GM23338 (cell line): ENCODE data around the gene TIE1. TPM values are rescaled to one million over a fixed set of nuclear protein-coding genes. Genes with fewer than 3 reads are reported as not detected.

Source experiments
- ATAC-seq: fragments of 200-7000 bp; cut with Tn5 transposase; 3 replicates; pipeline ENCODE4 v1.9.1; 2020
- DNase-seq: peaks from one replicate; pipeline ENCODE4 v3.0.0-alpha.2; 2015; ENCODE audit warnings: low spot score
- H2AFZ ChIP-seq: fragments of 200-600 bp; sonication (generic); 2 replicates; pipeline ENCODE4 v1.8.0; 2016; ENCODE audit warnings: antibody characterized with exemption, mild to moderate bottlenecking, moderate library complexity
- H3F3A ChIP-seq: fragments of 200-600 bp; sonication (generic); replicated peaks from 2 replicates; pipeline ENCODE4 v1.8.0; 2017; ENCODE audit warnings: antibody characterized with exemption, mixed run types, low read depth
- H3K27ac ChIP-seq: fragments of 200-600 bp; sonication (generic); 2 replicates; pipeline ENCODE4 v1.6.1; 2016; ENCODE audit warnings: low read depth
- H3K27me3 ChIP-seq: fragments of 200-600 bp; sonication (generic); 2 replicates; pipeline ENCODE4 v1.8.0; 2016; ENCODE audit warnings: mild to moderate bottlenecking, mixed run types, moderate library complexity; ENCODE audit not compliant: insufficient read depth
- H3K36me3 ChIP-seq: fragments of 200-600 bp; sonication (generic); 2 replicates; pipeline ENCODE4 v1.8.0; 2016; ENCODE audit warnings: mild to moderate bottlenecking; ENCODE audit not compliant: insufficient read depth
- H3K4me1 ChIP-seq: fragments of 200-600 bp; sonication (generic); 2 replicates; pipeline ENCODE4 v1.8.0; 2016; ENCODE audit warnings: mild to moderate bottlenecking, moderate library complexity; ENCODE audit not compliant: insufficient read depth
- H3K4me2 ChIP-seq: fragments of 200-600 bp; sonication (generic); 2 replicates; pipeline ENCODE4 v1.7.1; 2017; ENCODE audit warnings: mixed run types
- H3K4me3 ChIP-seq: fragments of 200-600 bp; sonication (generic); 2 replicates; pipeline ENCODE4 v1.6.1; 2016; ENCODE audit warnings: mixed run types
- H3K79me2 ChIP-seq: fragments of 200-600 bp; sonication (generic); replicated peaks from 2 replicates; pipeline ENCODE4 v1.8.0; 2017; ENCODE audit warnings: mild to moderate bottlenecking; ENCODE audit not compliant: insufficient read depth
- H3K9me2 ChIP-seq: fragments of 200-600 bp; sonication (generic); 2 replicates; pipeline ENCODE4 v1.8.0; 2017; ENCODE audit not compliant: insufficient read depth
- H4K20me1 ChIP-seq: fragments of 200-600 bp; sonication (generic); replicated peaks from 2 replicates; pipeline ENCODE4 v1.8.0; 2017; ENCODE audit warnings: mild to moderate bottlenecking; ENCODE audit not compliant: insufficient read depth
- H3K27ac Mint-ChIP-seq: 2 replicates; pipeline ENCODE4 v1.8.0; 2020; ENCODE audit warnings: inconsistent platforms, mild to moderate bottlenecking, moderate library complexity, mixed read lengths
- H3K27me3 Mint-ChIP-seq: 3 replicates; pipeline ENCODE4 v1.8.0; 2022; ENCODE audit warnings: low read depth, mild to moderate bottlenecking, moderate library complexity, mixed read lengths, inconsistent platforms; ENCODE audit not compliant: insufficient read depth, poor library complexity
- H3K36me3 Mint-ChIP-seq: 3 replicates; pipeline ENCODE4 v1.8.0; 2021; ENCODE audit warnings: low read depth, mild to moderate bottlenecking, inconsistent platforms, moderate library complexity, mixed read lengths
- H3K4me1 Mint-ChIP-seq: 3 replicates; pipeline ENCODE4 v1.8.0; 2020; ENCODE audit warnings: mild to moderate bottlenecking, inconsistent platforms, mixed read lengths
- H3K4me3 Mint-ChIP-seq: 3 replicates; pipeline ENCODE4 v1.8.0; 2021; ENCODE audit warnings: moderate library complexity, mild to moderate bottlenecking, inconsistent platforms, mixed read lengths
- H3K9me3 Mint-ChIP-seq: 3 replicates; pipeline ENCODE4 v1.8.0; 2020; ENCODE audit warnings: moderate library complexity, mild to moderate bottlenecking, inconsistent platforms, mixed read lengths
- EZH2phosphoT487 ChIP-seq: fragments of 200-600 bp; sonication (generic); IDR thresholded peaks from one replicate; pipeline ENCODE4 v1.8.1; 2018; ENCODE audit warnings: antibody characterized with exemption; ENCODE audit not compliant: unreplicated experiment
- JUNB ChIP-seq: IDR thresholded peaks from one replicate; pipeline ENCODE4 v1.6.1; 2016; ENCODE audit warnings: antibody characterized with exemption; ENCODE audit not compliant: unreplicated experiment
- NANOG ChIP-seq: IDR thresholded peaks from 2 replicates; pipeline ENCODE4 v1.6.1; 2016; ENCODE audit warnings: antibody characterized with exemption, borderline replicate concordance
- POLR2AphosphoS5 ChIP-seq: IDR thresholded peaks from 2 replicates; pipeline ENCODE4 v1.6.1; 2016; ENCODE audit warnings: antibody characterized with exemption, low read depth
- STAT1 ChIP-seq: IDR thresholded peaks from one replicate; pipeline ENCODE4 v1.6.1; 2016; ENCODE audit warnings: antibody characterized with exemption; ENCODE audit not compliant: unreplicated experiment
- ZNF114 ChIP-seq: fragments of 250-450 bp; sonication (Bioruptor Pico); IDR thresholded peaks from 2 replicates; pipeline ENCODE4 v1.5.0; 2020; ENCODE audit warnings: mild to moderate bottlenecking, moderate library complexity
- ZNF331 ChIP-seq: fragments of 250-450 bp; sonication (Bioruptor Pico); IDR thresholded peaks from 2 replicates; pipeline ENCODE4 v1.5.0; 2020; ENCODE audit warnings: low read depth, mild to moderate bottlenecking, moderate library complexity
- polyA plus RNA-seq: library from polyadenylated mRNA; unstranded; fragments of >200 nt; fragmentation: Nextera tagmentation; extraction: Ambion mirVana; gene quantifications from 2 replicates; pipeline ENCODE4 v1.2.1, GENCODE V29; 2016
- total RNA-seq: library from RNA; depleted of rRNA; stranded (reverse); fragments of >200 nt; shearing (Covaris generic); gene quantifications from 2 replicates; pipeline ENCODE4 v1.2.3, GENCODE V29; 2014
- TF ChIP-seq, protein P1 (sequence below): IDR thresholded peaks from one replicate; pipeline ENCODE4 v1.6.1; 2018; ENCODE audit warnings: antibody characterized with exemption; ENCODE audit not compliant: unreplicated experiment
- TF ChIP-seq, protein P2 (sequence below), 2 experiments: fragments of 200-600 bp in 1 of 2; sonication (generic) in 1 of 2; conservative IDR thresholded peaks; 2 replicates each; pipeline versions ENCODE4 v1.5.1 to v1.6.1; 2016 to 2017; ENCODE audit warnings: antibody characterized with exemption in 2 of 2, low read depth in 2 of 2, mild to moderate bottlenecking in 2 of 2, moderate library complexity in 1 of 2
- TF ChIP-seq, protein P3 (sequence below): fragments of 250-450 bp; sonication (Bioruptor Pico); IDR thresholded peaks from 2 replicates; pipeline ENCODE4 v1.5.0; 2020; ENCODE audit warnings: mild to moderate bottlenecking, moderate library complexity

The TIE1 gene
- total and polyA plus RNA-seq, 2 experiments from 2014 or later: 0.37 to 2.3 TPM

DNA sequence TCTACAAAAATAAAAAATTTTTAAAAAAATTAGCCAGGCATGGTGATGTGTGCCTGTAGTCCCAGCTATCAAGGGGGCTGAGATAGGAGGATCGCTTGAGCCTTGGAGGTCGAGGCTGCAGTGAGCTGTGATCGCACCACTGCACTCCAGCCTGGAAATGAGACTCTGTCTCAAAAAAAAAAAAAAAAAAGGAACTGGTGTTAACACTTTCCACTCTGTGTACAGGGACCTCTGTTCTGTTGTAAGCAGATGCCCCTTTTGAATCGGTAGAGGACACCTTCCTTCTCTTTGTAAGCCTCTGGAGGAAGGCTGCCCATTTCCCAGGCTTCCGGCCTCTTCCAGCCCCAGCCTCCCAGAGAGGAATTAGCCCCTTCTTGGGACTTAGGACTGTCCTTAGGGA lies 8.1 kb upstream of the TIE1 start (continued):
- TF ChIP-seq, protein P1, sequence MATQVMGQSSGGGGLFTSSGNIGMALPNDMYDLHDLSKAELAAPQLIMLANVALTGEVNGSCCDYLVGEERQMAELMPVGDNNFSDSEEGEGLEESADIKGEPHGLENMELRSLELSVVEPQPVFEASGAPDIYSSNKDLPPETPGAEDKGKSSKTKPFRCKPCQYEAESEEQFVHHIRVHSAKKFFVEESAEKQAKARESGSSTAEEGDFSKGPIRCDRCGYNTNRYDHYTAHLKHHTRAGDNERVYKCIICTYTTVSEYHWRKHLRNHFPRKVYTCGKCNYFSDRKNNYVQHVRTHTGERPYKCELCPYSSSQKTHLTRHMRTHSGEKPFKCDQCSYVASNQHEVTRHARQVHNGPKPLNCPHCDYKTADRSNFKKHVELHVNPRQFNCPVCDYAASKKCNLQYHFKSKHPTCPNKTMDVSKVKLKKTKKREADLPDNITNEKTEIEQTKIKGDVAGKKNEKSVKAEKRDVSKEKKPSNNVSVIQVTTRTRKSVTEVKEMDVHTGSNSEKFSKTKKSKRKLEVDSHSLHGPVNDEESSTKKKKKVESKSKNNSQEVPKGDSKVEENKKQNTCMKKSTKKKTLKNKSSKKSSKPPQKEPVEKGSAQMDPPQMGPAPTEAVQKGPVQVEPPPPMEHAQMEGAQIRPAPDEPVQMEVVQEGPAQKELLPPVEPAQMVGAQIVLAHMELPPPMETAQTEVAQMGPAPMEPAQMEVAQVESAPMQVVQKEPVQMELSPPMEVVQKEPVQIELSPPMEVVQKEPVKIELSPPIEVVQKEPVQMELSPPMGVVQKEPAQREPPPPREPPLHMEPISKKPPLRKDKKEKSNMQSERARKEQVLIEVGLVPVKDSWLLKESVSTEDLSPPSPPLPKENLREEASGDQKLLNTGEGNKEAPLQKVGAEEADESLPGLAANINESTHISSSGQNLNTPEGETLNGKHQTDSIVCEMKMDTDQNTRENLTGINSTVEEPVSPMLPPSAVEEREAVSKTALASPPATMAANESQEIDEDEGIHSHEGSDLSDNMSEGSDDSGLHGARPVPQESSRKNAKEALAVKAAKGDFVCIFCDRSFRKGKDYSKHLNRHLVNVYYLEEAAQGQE: no peak
- no peak for TF ChIP-seq JUNB
- TF ChIP-seq NANOG: no peak
- TF ChIP-seq STAT1: no peak
- no peak for TF ChIP-seq ZNF114 (CRISPR knock-in tag)
- TF ChIP-seq, protein P2, sequence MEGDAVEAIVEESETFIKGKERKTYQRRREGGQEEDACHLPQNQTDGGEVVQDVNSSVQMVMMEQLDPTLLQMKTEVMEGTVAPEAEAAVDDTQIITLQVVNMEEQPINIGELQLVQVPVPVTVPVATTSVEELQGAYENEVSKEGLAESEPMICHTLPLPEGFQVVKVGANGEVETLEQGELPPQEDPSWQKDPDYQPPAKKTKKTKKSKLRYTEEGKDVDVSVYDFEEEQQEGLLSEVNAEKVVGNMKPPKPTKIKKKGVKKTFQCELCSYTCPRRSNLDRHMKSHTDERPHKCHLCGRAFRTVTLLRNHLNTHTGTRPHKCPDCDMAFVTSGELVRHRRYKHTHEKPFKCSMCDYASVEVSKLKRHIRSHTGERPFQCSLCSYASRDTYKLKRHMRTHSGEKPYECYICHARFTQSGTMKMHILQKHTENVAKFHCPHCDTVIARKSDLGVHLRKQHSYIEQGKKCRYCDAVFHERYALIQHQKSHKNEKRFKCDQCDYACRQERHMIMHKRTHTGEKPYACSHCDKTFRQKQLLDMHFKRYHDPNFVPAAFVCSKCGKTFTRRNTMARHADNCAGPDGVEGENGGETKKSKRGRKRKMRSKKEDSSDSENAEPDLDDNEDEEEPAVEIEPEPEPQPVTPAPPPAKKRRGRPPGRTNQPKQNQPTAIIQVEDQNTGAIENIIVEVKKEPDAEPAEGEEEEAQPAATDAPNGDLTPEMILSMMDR (conservative IDR thresholded peaks at IDR 0.05; ENCODE audit: low read depth in 2 of 2): no peak
- TF ChIP-seq POLR2AphosphoS5: no peak

DNA sequence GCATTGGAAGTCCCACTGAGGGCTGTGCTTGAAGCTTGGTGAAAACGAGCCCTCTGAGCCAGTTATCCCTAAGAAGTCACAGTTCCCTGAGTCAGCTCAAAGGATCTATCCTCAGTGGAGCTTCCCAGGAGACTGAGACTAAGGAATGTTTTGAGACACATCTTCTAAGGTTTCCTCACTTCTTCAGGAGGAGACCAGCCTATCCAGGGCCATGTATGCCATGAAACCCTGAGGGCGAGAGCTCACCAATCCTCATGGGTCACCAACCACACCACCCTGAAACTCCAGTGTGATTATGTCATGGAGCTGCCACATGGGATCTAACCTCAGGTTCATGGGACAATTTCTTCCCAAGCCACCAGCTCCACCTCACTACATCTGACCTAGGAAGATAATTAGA lies 7.6 kb upstream of the TIE1 start:
- no peaks in the 10 kb centered on the region for H4K20me1 ChIP-seq
- peaks cover 30% of the 10 kb centered on the region for H3K4me1 Mint-ChIP-seq
- H3F3A ChIP-seq: no peaks in the 10 kb centered on the region
- ATAC-seq (no peak), DNase-seq (no peak)
- H2AFZ ChIP-seq: no peak overlapping the region
- no peak overlapping the region for H3K4me2 ChIP-seq
- no peak overlapping the region for H3K4me3 ChIP-seq
- H3K27me3 ChIP-seq: no peaks in the 10 kb centered on the region
- H3K27ac Mint-ChIP-seq: no peak overlapping the region
- no peaks in the 10 kb centered on the region for H3K79me2 ChIP-seq
- H3K27ac ChIP-seq: no peak overlapping the region
- H3K36me3 ChIP-seq: no peaks in the 10 kb centered on the region
- no peak overlapping the region for H3K4me3 Mint-ChIP-seq
- peaks cover 30% of the 10 kb centered on the region for H3K4me1 ChIP-seq
- H3K36me3 Mint-ChIP-seq: no peaks in the 10 kb centered on the region
- H3K9me3 Mint-ChIP-seq: no peaks in the 10 kb centered on the region
- H3K9me2 ChIP-seq: peaks cover 6% of the 10 kb centered on the region; the same call in 1 of the 2 replicates
- peaks cover 6% of the 10 kb centered on the region for H3K27me3 Mint-ChIP-seq
- TF ChIP-seq, protein P1: no peak
- no peak for TF ChIP-seq ZNF114 (CRISPR knock-in tag)
- TF ChIP-seq EZH2phosphoT487: no peak
- TF ChIP-seq JUNB: no peak
- TF ChIP-seq, protein P3, sequence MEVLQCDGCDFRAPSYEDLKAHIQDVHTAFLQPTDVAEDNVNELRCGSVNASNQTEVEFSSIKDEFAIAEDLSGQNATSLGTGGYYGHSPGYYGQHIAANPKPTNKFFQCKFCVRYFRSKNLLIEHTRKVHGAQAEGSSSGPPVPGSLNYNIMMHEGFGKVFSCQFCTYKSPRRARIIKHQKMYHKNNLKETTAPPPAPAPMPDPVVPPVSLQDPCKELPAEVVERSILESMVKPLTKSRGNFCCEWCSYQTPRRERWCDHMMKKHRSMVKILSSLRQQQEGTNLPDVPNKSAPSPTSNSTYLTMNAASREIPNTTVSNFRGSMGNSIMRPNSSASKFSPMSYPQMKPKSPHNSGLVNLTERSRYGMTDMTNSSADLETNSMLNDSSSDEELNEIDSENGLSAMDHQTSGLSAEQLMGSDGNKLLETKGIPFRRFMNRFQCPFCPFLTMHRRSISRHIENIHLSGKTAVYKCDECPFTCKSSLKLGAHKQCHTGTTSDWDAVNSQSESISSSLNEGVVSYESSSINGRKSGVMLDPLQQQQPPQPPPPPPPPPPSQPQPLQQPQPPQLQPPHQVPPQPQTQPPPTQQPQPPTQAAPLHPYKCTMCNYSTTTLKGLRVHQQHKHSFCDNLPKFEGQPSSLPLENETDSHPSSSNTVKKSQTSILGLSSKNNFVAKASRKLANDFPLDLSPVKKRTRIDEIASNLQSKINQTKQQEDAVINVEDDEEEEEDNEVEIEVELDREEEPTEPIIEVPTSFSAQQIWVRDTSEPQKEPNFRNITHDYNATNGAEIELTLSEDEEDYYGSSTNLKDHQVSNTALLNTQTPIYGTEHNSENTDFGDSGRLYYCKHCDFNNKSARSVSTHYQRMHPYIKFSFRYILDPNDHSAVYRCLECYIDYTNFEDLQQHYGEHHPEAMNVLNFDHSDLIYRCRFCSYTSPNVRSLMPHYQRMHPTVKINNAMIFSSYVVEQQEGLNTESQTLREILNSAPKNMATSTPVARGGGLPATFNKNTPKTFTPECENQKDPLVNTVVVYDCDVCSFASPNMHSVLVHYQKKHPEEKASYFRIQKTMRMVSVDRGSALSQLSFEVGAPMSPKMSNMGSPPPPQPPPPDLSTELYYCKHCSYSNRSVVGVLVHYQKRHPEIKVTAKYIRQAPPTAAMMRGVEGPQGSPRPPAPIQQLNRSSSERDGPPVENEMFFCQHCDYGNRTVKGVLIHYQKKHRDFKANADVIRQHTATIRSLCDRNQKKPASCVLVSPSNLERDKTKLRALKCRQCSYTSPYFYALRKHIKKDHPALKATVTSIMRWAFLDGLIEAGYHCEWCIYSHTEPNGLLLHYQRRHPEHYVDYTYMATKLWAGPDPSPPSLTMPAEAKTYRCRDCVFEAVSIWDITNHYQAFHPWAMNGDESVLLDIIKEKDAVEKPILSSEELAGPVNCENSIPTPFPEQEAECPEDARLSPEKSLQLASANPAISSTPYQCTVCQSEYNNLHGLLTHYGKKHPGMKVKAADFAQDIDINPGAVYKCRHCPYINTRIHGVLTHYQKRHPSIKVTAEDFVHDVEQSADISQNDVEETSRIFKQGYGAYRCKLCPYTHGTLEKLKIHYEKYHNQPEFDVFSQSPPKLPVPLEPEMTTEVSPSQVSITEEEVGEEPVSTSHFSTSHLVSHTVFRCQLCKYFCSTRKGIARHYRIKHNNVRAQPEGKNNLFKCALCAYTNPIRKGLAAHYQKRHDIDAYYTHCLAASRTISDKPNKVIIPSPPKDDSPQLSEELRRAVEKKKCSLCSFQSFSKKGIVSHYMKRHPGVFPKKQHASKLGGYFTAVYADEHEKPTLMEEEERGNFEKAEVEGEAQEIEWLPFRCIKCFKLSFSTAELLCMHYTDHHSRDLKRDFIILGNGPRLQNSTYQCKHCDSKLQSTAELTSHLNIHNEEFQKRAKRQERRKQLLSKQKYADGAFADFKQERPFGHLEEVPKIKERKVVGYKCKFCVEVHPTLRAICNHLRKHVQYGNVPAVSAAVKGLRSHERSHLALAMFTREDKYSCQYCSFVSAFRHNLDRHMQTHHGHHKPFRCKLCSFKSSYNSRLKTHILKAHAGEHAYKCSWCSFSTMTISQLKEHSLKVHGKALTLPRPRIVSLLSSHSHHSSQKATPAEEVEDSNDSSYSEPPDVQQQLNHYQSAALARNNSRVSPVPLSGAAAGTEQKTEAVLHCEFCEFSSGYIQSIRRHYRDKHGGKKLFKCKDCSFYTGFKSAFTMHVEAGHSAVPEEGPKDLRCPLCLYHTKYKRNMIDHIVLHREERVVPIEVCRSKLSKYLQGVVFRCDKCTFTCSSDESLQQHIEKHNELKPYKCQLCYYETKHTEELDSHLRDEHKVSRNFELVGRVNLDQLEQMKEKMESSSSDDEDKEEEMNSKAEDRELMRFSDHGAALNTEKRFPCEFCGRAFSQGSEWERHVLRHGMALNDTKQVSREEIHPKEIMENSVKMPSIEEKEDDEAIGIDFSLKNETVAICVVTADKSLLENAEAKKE (CRISPR knock-in tag): no peak
- TF ChIP-seq ZNF331: no peak
- no peak for TF ChIP-seq STAT1
- no peak for TF ChIP-seq POLR2AphosphoS5
